Gastroesophageal sphincter (tissue), 3 donors: ENCODE measurements around the gene KNDC1.

Experiments used
- POLR2A ChIP-seq, 2 donors: fragments of 450-650 bp; IDR thresholded peaks; one replicate each; pipeline ENCODE4 v1.6.1; 2017; ENCODE audit warnings: antibody characterized with exemption in 2 of 2, mild to moderate bottlenecking in 2 of 2, moderate library complexity in 1 of 2
- TF ChIP-seq, protein P1 (sequence below), 4 experiments: fragments of 200-600 bp in 2 of 4; fragments of 450-650 bp in 2 of 4; sonication (generic) in 1 of 4; IDR thresholded peaks; one replicate each; pipeline ENCODE4 v1.5.1; 2017 to 2019; ENCODE audit warnings: antibody characterized with exemption in 4 of 4, mild to moderate bottlenecking in 2 of 4, moderate library complexity in 2 of 4

DNA sequence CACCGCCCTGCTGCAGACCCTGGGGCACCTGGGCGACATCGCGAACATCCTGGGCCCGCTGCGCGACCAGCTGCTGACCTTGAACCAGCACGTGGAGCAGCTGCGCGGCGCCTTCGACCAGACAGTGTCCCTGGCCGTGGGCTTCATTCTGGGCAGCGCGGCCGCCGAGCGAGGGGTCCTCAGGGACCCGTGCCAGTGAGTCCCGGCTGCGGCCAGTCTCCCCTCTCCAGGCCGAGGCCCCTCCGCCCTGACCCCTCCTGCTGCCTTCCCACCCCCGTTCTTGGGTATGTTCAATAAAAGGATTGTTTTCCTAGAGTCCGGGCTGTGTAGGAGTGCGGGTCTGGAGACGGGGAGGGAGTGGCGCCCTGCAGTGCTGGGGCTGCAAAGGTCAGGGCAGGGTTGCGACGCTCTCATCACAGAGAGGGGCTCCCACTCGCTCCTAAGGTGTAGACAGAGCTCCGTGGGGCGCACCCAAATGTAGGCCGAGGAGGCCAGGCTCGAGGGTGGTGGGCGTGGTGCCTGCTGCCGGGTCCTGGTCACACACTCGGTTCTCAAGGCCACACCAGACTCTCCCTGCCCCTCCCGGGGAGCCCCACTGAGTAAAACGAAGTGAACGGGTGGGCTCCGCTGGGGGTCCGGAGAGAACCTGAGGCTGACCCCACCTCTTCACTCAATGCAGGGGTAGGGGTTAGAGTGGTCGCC is 71.4 kb downstream of the KNDC1 start:
- TF ChIP-seq, protein P1, sequence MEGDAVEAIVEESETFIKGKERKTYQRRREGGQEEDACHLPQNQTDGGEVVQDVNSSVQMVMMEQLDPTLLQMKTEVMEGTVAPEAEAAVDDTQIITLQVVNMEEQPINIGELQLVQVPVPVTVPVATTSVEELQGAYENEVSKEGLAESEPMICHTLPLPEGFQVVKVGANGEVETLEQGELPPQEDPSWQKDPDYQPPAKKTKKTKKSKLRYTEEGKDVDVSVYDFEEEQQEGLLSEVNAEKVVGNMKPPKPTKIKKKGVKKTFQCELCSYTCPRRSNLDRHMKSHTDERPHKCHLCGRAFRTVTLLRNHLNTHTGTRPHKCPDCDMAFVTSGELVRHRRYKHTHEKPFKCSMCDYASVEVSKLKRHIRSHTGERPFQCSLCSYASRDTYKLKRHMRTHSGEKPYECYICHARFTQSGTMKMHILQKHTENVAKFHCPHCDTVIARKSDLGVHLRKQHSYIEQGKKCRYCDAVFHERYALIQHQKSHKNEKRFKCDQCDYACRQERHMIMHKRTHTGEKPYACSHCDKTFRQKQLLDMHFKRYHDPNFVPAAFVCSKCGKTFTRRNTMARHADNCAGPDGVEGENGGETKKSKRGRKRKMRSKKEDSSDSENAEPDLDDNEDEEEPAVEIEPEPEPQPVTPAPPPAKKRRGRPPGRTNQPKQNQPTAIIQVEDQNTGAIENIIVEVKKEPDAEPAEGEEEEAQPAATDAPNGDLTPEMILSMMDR (IDR thresholded peaks at IDR 0.05), result no peak
- TF ChIP-seq POLR2A (IDR thresholded peaks at IDR 0.05), result no peak
